ENCODE measurements around the gene OR52E4. TPM values are rescaled to one million over a fixed set of nuclear protein-coding genes. Genes with fewer than 3 reads are reported as not detected.

Gene OR52E4
- total and polyA plus RNA-seq, 2 of the 13 experiments (the other 11 are each of a cell fraction or from before 2014, with no cell fraction given) = not detected

DNA sequence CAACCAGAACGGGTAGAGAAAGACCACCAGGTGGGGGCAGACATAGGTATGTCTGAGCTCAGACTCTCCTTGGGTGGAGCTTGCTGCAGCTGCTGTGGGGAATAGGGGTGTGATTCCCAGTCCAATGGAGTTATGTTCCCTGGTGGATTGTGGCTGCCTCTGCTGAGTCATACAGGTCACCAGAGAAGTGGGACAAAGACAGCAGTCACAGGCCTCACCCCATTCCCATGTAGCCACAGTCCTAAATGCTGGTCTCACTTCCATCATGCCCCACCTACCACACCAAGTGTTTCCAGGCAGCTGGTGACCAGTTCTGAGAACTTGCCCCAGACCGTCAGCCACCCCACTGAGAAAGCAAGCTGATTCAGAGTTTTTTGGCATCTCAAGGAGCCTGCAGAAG lies 30.1 kb downstream of the OR52E4 start:
- no peaks in the 10 kb centered on the region for H3K36me3 ChIP-seq (replicated peaks in 1 of 2; ENCODE audit: control insufficient read depth in 1 of 2, insufficient read depth in 2 of 2, low read length in 2 of 2)
- H3K4me2 ChIP-seq (ENCODE audit: low read depth, low read length) = no peak overlapping the region
- no peaks in the 10 kb centered on the region for H3K79me2 ChIP-seq (ENCODE audit: insufficient read depth, low read length)
- no peaks in the 10 kb centered on the region for H3K27me3 ChIP-seq (ENCODE audit: control insufficient read depth in 1 of 2, insufficient read depth in 2 of 2, low read length in 2 of 2)
- ATAC-seq (no peak), DNase-seq (ENCODE audit: low spot score) (no peak), FAIRE-seq (no peak)
- no peaks in the 10 kb centered on the region for H4K20me1 ChIP-seq (ENCODE audit: insufficient read depth, low read length)
- no peaks in the 10 kb centered on the region; the same call in 1 of the 2 replicates for H3K9me3 ChIP-seq (ENCODE audit: low read length)
- ChIA-PET CTCF (ENCODE audit: low intra/inter-chr PET ratio, low total read pairs) (no interaction called here), POLR2A (no interaction called here)
- H2AFZ ChIP-seq (ENCODE audit: low read length) = no peak overlapping the region
- TF ChIP-seq RAD21 (CRISPR knock-in tag; IDR thresholded peaks at IDR 0.05) = no peak
- TF ChIP-seq MIER3 (CRISPR knock-in tag; IDR thresholded peaks at IDR 0.05; ENCODE audit: borderline replicate concordance) = no peak
- TF ChIP-seq SP2 (CRISPR knock-in tag; IDR thresholded peaks at IDR 0.05) = no peak
- no peak for TF ChIP-seq IKZF1 (IDR thresholded peaks at IDR 0.05)
- TF ChIP-seq EHMT2 (IDR thresholded peaks at IDR 0.05; ENCODE audit: borderline replicate concordance, low read depth, low read length) = no peak
- WGBS (ENCODE audit: low lambda C conversion rate) = 0% methylated on average over 1 of the region's 2 CpGs
- no TSS peak for BruUV-seq (replicated peaks)
- no peak overlapping the region for H3K9ac ChIP-seq (ENCODE audit: insufficient read depth, low read depth, low read length)
- H3K4me1 ChIP-seq (ENCODE audit: insufficient read depth, low read length) = no peaks in the 10 kb centered on the region
- in situ Hi-C loops (cut with HindIII; ENCODE audit: extremely low pct_ligation_motif_present, low pct_unique_long_range_greater_than_20kb) (no loop called here), intact Hi-C loops (cut with micrococcal nuclease; ENCODE audit: unreplicated experiment) (no loop called here)
- no peak overlapping the region for H3K4me3 ChIP-seq (replicated peaks in 1 of 3; ENCODE audit: insufficient read depth in 1 of 3, low read depth in 2 of 3, low read length in 3 of 3)
- H3K27ac ChIP-seq (ENCODE audit: extremely low read length, insufficient read depth, low read length) = no peak overlapping the region

DNA sequence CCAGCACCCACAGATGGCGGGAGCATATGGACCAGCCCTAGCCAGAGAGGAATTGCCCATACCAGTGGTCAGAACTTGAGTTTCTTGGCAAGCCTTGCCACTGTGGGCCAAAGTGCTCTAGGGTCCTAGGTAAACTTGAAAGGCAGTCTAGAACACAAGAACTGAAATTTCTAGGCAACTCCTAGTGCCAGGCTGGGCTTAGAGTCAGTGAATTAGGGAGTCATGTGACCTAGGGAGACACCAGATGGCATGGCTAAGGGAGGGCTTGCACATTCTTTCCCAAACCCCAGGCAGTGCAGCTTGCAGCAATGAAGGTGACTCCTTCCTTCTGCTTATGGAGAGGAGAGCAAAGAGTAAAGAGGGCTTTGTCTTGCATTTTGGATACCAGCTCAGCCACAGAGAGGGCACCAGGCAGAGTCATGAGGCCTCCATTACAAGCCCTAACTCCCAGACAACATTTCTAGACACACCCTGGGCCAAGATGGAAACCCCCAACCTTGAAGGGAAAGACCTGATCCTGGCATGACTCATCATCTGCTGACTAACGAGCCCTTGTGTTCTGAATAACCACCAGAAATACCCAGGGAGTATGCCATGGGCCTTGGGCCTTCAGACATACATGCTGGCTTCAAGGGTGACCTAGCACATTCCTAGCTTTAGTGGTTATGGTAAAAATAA lies 42.5 kb downstream of the OR52E4 start:
- ATAC-seq = no peak
- Histone ChIP-seq H3K4me3 (replicated peaks in 1 of 3; ENCODE audit: insufficient read depth in 1 of 3, low read depth in 2 of 3, low read length in 3 of 3) (no peak overlapping the region), H3K27ac (ENCODE audit: extremely low read length, insufficient read depth, low read length) (no peak overlapping the region), H3K9me3 (ENCODE audit: low read length) (no peaks in the 10 kb centered on the region), H3K79me2 (ENCODE audit: insufficient read depth, low read length) (no peaks in the 10 kb centered on the region), H3K36me3 (replicated peaks in 1 of 2; ENCODE audit: control insufficient read depth in 1 of 2, insufficient read depth in 2 of 2, low read length in 2 of 2) (no peaks in the 10 kb centered on the region), H2AFZ (ENCODE audit: low read length) (no peak overlapping the region), H4K20me1 (ENCODE audit: insufficient read depth, low read length) (no peaks in the 10 kb centered on the region), H3K4me2 (ENCODE audit: low read depth, low read length) (no peak overlapping the region), H3K4me1 (ENCODE audit: insufficient read depth, low read length) (no peaks in the 10 kb centered on the region), H3K27me3 (ENCODE audit: control insufficient read depth in 1 of 2, insufficient read depth in 2 of 2, low read length in 2 of 2) (no peaks in the 10 kb centered on the region), H3K9ac (ENCODE audit: insufficient read depth, low read depth, low read length) (no peak overlapping the region)
- DNase-seq (ENCODE audit: low spot score) = no peak
- in situ Hi-C loops (cut with HindIII; ENCODE audit: extremely low pct_ligation_motif_present, low pct_unique_long_range_greater_than_20kb) = no loop called here
- no TSS peak for BruUV-seq (replicated peaks)
- intact Hi-C loops (cut with micrococcal nuclease; ENCODE audit: unreplicated experiment) = no loop called here
- ChIA-PET CTCF (ENCODE audit: low intra/inter-chr PET ratio, low total read pairs) (no interaction called here), POLR2A (no interaction called here)
- 8% methylated on average over 1 of the region's 2 CpGs for WGBS (ENCODE audit: low lambda C conversion rate)
- no peak for FAIRE-seq
- no peak for TF ChIP-seq ZNF260 (CRISPR knock-in tag; IDR thresholded peaks at IDR 0.05; ENCODE audit: borderline replicate concordance, low read depth)
- TF ChIP-seq, protein P1, sequence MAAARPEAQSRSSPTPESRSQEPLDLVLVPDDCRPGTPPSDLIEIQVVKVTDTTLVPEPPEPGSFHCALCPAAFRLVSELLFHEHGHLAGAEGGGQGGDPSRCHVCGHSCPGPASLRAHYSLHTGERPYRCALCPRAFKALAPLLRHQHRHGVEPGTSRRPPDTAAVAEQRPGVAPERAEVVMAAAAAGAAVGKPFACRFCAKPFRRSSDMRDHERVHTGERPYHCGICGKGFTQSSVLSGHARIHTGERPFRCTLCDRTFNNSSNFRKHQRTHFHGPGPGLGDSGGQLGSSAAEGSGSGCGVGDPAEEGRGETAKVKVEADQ (CRISPR knock-in tag; IDR thresholded peaks at IDR 0.05; ENCODE audit: borderline replicate concordance) = no peak
- TF ChIP-seq FOXA3 (CRISPR knock-in tag; IDR thresholded peaks at IDR 0.05) = no peak
- TF ChIP-seq ZNF878 (CRISPR knock-in tag; IDR thresholded peaks at IDR 0.05) = no peak
- no peak for TF ChIP-seq ARID2 (CRISPR knock-in tag; IDR thresholded peaks at IDR 0.05; ENCODE audit: borderline replicate concordance)
- no peak for TF ChIP-seq ZNF615 (CRISPR knock-in tag; IDR thresholded peaks at IDR 0.05; ENCODE audit: borderline replicate concordance)
- TF ChIP-seq ZNF572 (CRISPR knock-in tag; IDR thresholded peaks at IDR 0.05) = no peak
- no peak for TF ChIP-seq SOX5 (CRISPR knock-in tag; IDR thresholded peaks at IDR 0.05; ENCODE audit: borderline replicate concordance)
- no peak for TF ChIP-seq MAFG (CRISPR knock-in tag; IDR thresholded peaks at IDR 0.05)
- TF ChIP-seq SALL1 (CRISPR knock-in tag; IDR thresholded peaks at IDR 0.05) = no peak
- no peak for TF ChIP-seq NCOA5 (CRISPR knock-in tag; IDR thresholded peaks at IDR 0.05)
- no peak for TF ChIP-seq PLRG1 (conservative IDR thresholded peaks at IDR 0.05)
- no peak for TF ChIP-seq ZNF34 (CRISPR knock-in tag; IDR thresholded peaks at IDR 0.05; ENCODE audit: borderline replicate concordance)
- TF ChIP-seq FOXP1 (IDR thresholded peaks at IDR 0.05) = no peak
- no peak for TF ChIP-seq FOXP1 (CRISPR knock-in tag; IDR thresholded peaks at IDR 0.05)
- no peak for TF ChIP-seq SP1 (IDR thresholded peaks at IDR 0.05)
- no peak for TF ChIP-seq SP1 (CRISPR knock-in tag; IDR thresholded peaks at IDR 0.05)
- no peak for TF ChIP-seq JARID2 (CRISPR knock-in tag; IDR thresholded peaks at IDR 0.05; ENCODE audit: insufficient replicate concordance)
- no peak for TF ChIP-seq SIX1 (CRISPR knock-in tag; IDR thresholded peaks at IDR 0.05; ENCODE audit: borderline replicate concordance)

Data from HepG2 (cell line).